ENCODE measurements around the gene RNF152. TPM values are rescaled to one million over a fixed set of nuclear protein-coding genes. Genes with fewer than 3 reads are reported as not detected.

The RNF152 gene
- total and polyA plus RNA-seq, 2 of the 13 experiments (the other 11 are each of a cell fraction or from before 2014, with no cell fraction given), result 0.04 TPM; not detected in 1

- Histone ChIP-seq H3K4me1 (ENCODE audit: insufficient read depth, low read length) (no peaks in the 10 kb centered on the region), H3K79me2 (ENCODE audit: insufficient read depth, low read length) (no peaks in the 10 kb centered on the region), H3K9ac (ENCODE audit: insufficient read depth, low read depth, low read length) (no peak overlapping the region), H2AFZ (ENCODE audit: low read length) (no peak overlapping the region), H3K4me2 (ENCODE audit: low read depth, low read length) (no peak overlapping the region), H3K36me3 (replicated peaks in 1 of 2; ENCODE audit: control insufficient read depth in 1 of 2, insufficient read depth in 2 of 2, low read length in 2 of 2) (no peaks in the 10 kb centered on the region), H3K27ac (ENCODE audit: extremely low read length, insufficient read depth, low read length) (no peak overlapping the region), H4K20me1 (ENCODE audit: insufficient read depth, low read length) (no peaks in the 10 kb centered on the region), H3K27me3 (ENCODE audit: control insufficient read depth in 1 of 2, insufficient read depth in 2 of 2, low read length in 2 of 2) (no peaks in the 10 kb centered on the region; a peak in 1 of 5 replicates), H3K4me3 (replicated peaks in 1 of 3; ENCODE audit: insufficient read depth in 1 of 3, low read depth in 2 of 3, low read length in 3 of 3) (no peak overlapping the region), H3K9me3 (ENCODE audit: low read length) (no peaks in the 10 kb centered on the region)
- in situ Hi-C loops (cut with HindIII; ENCODE audit: extremely low pct_ligation_motif_present, low pct_unique_long_range_greater_than_20kb), result no loop called here
- BruUV-seq (replicated peaks), result no TSS peak
- FAIRE-seq, result no peak
- ATAC-seq, result no peak
- DNase-seq (ENCODE audit: low spot score), result no peak
- ChIA-PET POLR2A (no interaction called here), CTCF (ENCODE audit: low intra/inter-chr PET ratio, low total read pairs) (no interaction called here)
- TF ChIP-seq KLF6 (CRISPR knock-in tag; IDR thresholded peaks at IDR 0.05), result no peak
- no peak for TF ChIP-seq ZNF253 (CRISPR knock-in tag; IDR thresholded peaks at IDR 0.05; ENCODE audit: borderline replicate concordance)
- TF ChIP-seq AHR (CRISPR knock-in tag; IDR thresholded peaks at IDR 0.05), result no peak
- no peak for TF ChIP-seq NR2F2 (IDR thresholded peaks at IDR 0.05; ENCODE audit: borderline replicate concordance, low read depth)
- no peak for TF ChIP-seq ZNF142 (CRISPR knock-in tag; IDR thresholded peaks at IDR 0.05)
- 50% methylated on average over 2 of the region's 2 CpGs for WGBS (ENCODE audit: low lambda C conversion rate)
- intact Hi-C loops (cut with micrococcal nuclease; ENCODE audit: unreplicated experiment), result no loop called here
These were observed 128.4 kb downstream of the RNF152 start for GRCh38 chr18:61764381-61764780.
